SK-N-SH (cell line): ENCODE data around the gene RAMP1. TPM values are rescaled to one million over a fixed set of nuclear protein-coding genes. Genes with fewer than 3 reads are reported as not detected.
"Not testable (repeated sequence)": the region's sequence is repeated elsewhere in the genome, so short reads cannot be mapped to it uniquely, and the experiment has no call there.

Experiments
- CTCF ChIA-PET: fragments of 300-600, 350-600 bp; formaldehyde crosslinking; extraction: SDS; loops from one replicate; lab custom pipeline; 2021; lab: Yijun Ruan, JAX
- POLR2A ChIA-PET: fragments of 350-600 bp; sonication (Branson Sonifier 250); formaldehyde crosslinking; extraction: SDS; loops from one replicate; lab custom pipeline; 2020; ENCODE audit warnings: antibody characterized with exemption, inconsistent platforms; lab: Yijun Ruan, JAX
- DNase-seq: peaks from one replicate; pipeline ENCODE4 v3.0.0; 2012
- H2AFZ ChIP-seq: fragments of 200-600 bp; sonication (generic); 2 replicates; pipeline ENCODE4 v1.8.1; 2016; ENCODE audit warnings: antibody characterized with exemption, mild to moderate bottlenecking, low read depth
- H3F3A ChIP-seq: fragments of 200-600 bp; sonication (generic); replicated peaks from 2 replicates; pipeline ENCODE3; 2016; ENCODE audit warnings: antibody characterized with exemption, mild to moderate bottlenecking; ENCODE audit not compliant: insufficient read depth
- H3K27ac ChIP-seq, 2 experiments: fragments of 200-500 bp in 1 of 2; fragments of 200-600 bp in 1 of 2; sonication (Bioruptor generic) in 1 of 2; sonication (generic), shearing (Covaris generic) in 1 of 2; 2 replicates each; pipeline versions ENCODE4 v1.5.1 to v1.6.1; 2014 to 2016; ENCODE audit warnings: low read depth in 2 of 2, inconsistent platforms in 1 of 2, low read length in 1 of 2, mild to moderate bottlenecking in 1 of 2, mixed read lengths in 1 of 2
- H3K27me3 ChIP-seq: fragments of 200-600 bp; sonication (generic), shearing (Covaris generic); 2 replicates; pipeline ENCODE4 v1.6.1; 2016; ENCODE audit warnings: mixed run types; ENCODE audit not compliant: insufficient read depth
- H3K36me3 ChIP-seq, 2 experiments: fragments of 200-500 bp in 1 of 2; fragments of 200-600 bp in 1 of 2; sonication (Bioruptor generic) in 1 of 2; sonication (generic) in 1 of 2; replicated peaks in 1 of 2; 2 replicates each; pipeline versions ENCODE3 to v1.5.1; 2014 to 2016; ENCODE audit warnings: low read length in 1 of 2, mild to moderate bottlenecking in 1 of 2; ENCODE audit not compliant: insufficient read depth in 2 of 2, control insufficient read depth in 1 of 2
- H3K4me1 ChIP-seq, 2 experiments: fragments of 200-500 bp in 1 of 2; fragments of 200-600 bp in 1 of 2; sonication (Bioruptor generic) in 1 of 2; sonication (generic), shearing (Covaris generic) in 1 of 2; 2 replicates each; pipeline versions ENCODE4 v1.5.1 to v1.6.1; 2014 to 2016; ENCODE audit warnings: low read depth in 1 of 2, low read length in 1 of 2, mixed run types in 1 of 2; ENCODE audit not compliant: insufficient read depth in 2 of 2, control insufficient read depth in 1 of 2
- H3K4me2 ChIP-seq: fragments of 200-600 bp; sonication (generic), shearing (Covaris generic); 2 replicates; pipeline ENCODE4 v1.6.1; 2017; ENCODE audit warnings: mixed run types
- H3K4me3 ChIP-seq, 2 experiments: fragments of 200-500 bp in 1 of 2; fragments of 200-600 bp in 1 of 2; sonication (Bioruptor generic) in 1 of 2; sonication (generic), shearing (Covaris generic) in 1 of 2; 2 replicates each; pipeline versions ENCODE4 v1.5.1 to v1.8.1; 2014 to 2016; ENCODE audit warnings: low read depth in 2 of 2, inconsistent platforms in 1 of 2, low read length in 1 of 2, mild to moderate bottlenecking in 1 of 2, mixed read lengths in 1 of 2, moderate library complexity in 1 of 2
- H3K79me2 ChIP-seq: fragments of 200-600 bp; sonication (generic); 2 replicates; pipeline ENCODE4 v1.8.1; 2017; ENCODE audit warnings: mild to moderate bottlenecking; ENCODE audit not compliant: insufficient read depth
- H3K9ac ChIP-seq: fragments of 200-600 bp; sonication (generic); 2 replicates; pipeline ENCODE4 v1.6.1; 2017; ENCODE audit warnings: mixed run types
- H3K9me2 ChIP-seq: fragments of 200-600 bp; sonication (generic); 2 replicates; pipeline ENCODE4 v1.6.1; 2017; ENCODE audit warnings: mixed run types
- H3K9me3 ChIP-seq: fragments of 200-600 bp; sonication (generic); 2 replicates; pipeline ENCODE4 v1.6.1; 2017; ENCODE audit warnings: mixed run types, mild to moderate bottlenecking, moderate library complexity
- H4K20me1 ChIP-seq: fragments of 200-600 bp; sonication (generic); 2 replicates; pipeline ENCODE4 v1.6.1; 2017; ENCODE audit warnings: mild to moderate bottlenecking, mixed run types; ENCODE audit not compliant: insufficient read depth
- FOSL2 ChIP-seq: IDR thresholded peaks from 2 replicates; pipeline ENCODE4 v1.4.0; 2012; ENCODE audit warnings: low read depth, mild to moderate bottlenecking, moderate library complexity, borderline replicate concordance
- FOXJ3 ChIP-seq: sonication (generic); formaldehyde crosslinking; IDR thresholded peaks from 2 replicates; pipeline ENCODE4 v1.5.1; 2020; ENCODE audit warnings: mild to moderate bottlenecking, missing genetic modification reagents
- GABPA ChIP-seq: IDR thresholded peaks from 2 replicates; pipeline ENCODE4 v1.4.0; 2012; ENCODE audit warnings: low read depth, mild to moderate bottlenecking
- JUND ChIP-seq: IDR thresholded peaks from 2 replicates; pipeline ENCODE4 v1.4.0; 2012
- MEF2A ChIP-seq: IDR thresholded peaks from 2 replicates; pipeline ENCODE4 v1.4.0; 2012; ENCODE audit warnings: low read depth, borderline replicate concordance
- NFIC ChIP-seq: IDR thresholded peaks from 2 replicates; pipeline ENCODE4 v1.4.0; 2012; ENCODE audit warnings: borderline replicate concordance
- NRF1 ChIP-seq: IDR thresholded peaks from 2 replicates; pipeline ENCODE4 v1.6.1; 2012; ENCODE audit warnings: low read depth, mild to moderate bottlenecking, low read length
- RAD21 ChIP-seq: IDR thresholded peaks from 2 replicates; pipeline ENCODE4 v1.6.1; 2012; ENCODE audit warnings: mild to moderate bottlenecking, low read length
- SMC3 ChIP-seq: IDR thresholded peaks from 2 replicates; pipeline ENCODE4 v1.6.1; 2012; ENCODE audit warnings: low read depth, low read length, improper control_type of control experiment
- TAF1 ChIP-seq: IDR thresholded peaks from 2 replicates; pipeline ENCODE4 v1.6.1; 2012; ENCODE audit warnings: low read depth, mild to moderate bottlenecking, low read length, moderate library complexity, borderline replicate concordance
- TCF12 ChIP-seq: IDR thresholded peaks from 2 replicates; pipeline ENCODE4 v1.4.0; 2012
- WGBS: methylation state at CpG from one replicate; pipeline ENCODE4 v1.1.6; 2017; ENCODE audit warnings: low lambda C conversion rate; 5-methylcytosine and 5-hydroxymethylcytosine counted together
- polyA plus RNA-seq, 3 experiments: library from polyadenylated mRNA; depleted of rRNA; stranded (reverse); fragments of >200 nt; gene quantifications; 2 replicates each; pipeline ENCODE4 v1.2.3, GENCODE V29; 2012
- TF ChIP-seq, protein P1 (sequence below): fragments of 150-350 bp; IDR thresholded peaks from 2 replicates; pipeline ENCODE4 v1.6.1; 2016; ENCODE audit warnings: mild to moderate bottlenecking, low read depth, low read length
- TF ChIP-seq, protein P2 (sequence below): IDR thresholded peaks from 2 replicates; pipeline ENCODE4 v1.6.1; 2012; ENCODE audit warnings: mild to moderate bottlenecking, low read depth, low read length, moderate library complexity
- TF ChIP-seq, protein P3 (sequence below): IDR thresholded peaks from 2 replicates; pipeline ENCODE4 v1.4.0; 2012; ENCODE audit warnings: low read depth, borderline replicate concordance
- TF ChIP-seq, protein P4 (sequence below): IDR thresholded peaks from 2 replicates; pipeline ENCODE4; 2012
- TF ChIP-seq, protein P5 (sequence below): fragments of 150-350 bp; IDR thresholded peaks from 2 replicates; pipeline ENCODE4 v1.6.1; 2017; ENCODE audit warnings: antibody characterized with exemption, low read length, low read depth, borderline replicate concordance
- TF ChIP-seq, protein P6 (sequence below): IDR thresholded peaks from 2 replicates; pipeline ENCODE4 v1.4.0; 2012; ENCODE audit warnings: low read depth, borderline replicate concordance
- TF ChIP-seq, protein P7 (sequence below): IDR thresholded peaks from 2 replicates; pipeline ENCODE4 v1.4.0; 2012; ENCODE audit warnings: low read depth

RAMP1 gene
- polyA plus RNA-seq, 1 of the 3 experiments (the other 2 are of a cell fraction) = 27.9 TPM

DNA sequence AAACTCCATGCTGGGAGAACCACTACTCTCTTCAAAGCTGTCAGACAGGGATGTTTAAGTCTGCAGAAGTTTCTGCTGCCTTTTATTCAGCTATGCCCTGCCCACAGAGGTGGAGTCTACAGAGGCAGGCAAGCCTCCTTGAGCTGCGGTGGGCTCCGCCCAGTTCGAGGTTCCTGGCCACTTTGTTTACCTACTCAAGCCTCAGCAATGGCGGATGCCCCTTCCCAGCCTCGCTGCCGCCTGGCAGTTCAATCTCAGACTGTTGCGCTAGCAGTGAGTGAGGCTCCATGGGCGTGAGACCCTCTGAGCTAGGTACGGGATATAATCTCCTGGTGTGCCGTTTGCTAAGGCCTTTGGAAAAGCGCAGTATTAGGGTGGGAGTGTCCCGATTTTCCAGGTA is 10.5 kb upstream of the RAMP1 start:
- H3K4me1 ChIP-seq, H3K9me2 ChIP-seq, H3F3A ChIP-seq, H2AFZ ChIP-seq, H3K79me2 ChIP-seq, H3K36me3 ChIP-seq, H3K4me3 ChIP-seq, H4K20me1 ChIP-seq, POLR2A ChIA-PET, H3K27me3 ChIP-seq, H3K27ac ChIP-seq, H3K4me2 ChIP-seq, H3K9ac ChIP-seq, DNase-seq, H3K9me3 ChIP-seq: not testable (repeated sequence)
- 72% methylated on average over 8 of the region's 12 CpGs for WGBS
- CTCF ChIA-PET = interaction anchor here (1.3 kb wide), 1 partner anchor 9 kb away, joined by 3 read pairs; no protein-coding TSS in a partner anchor

DNA sequence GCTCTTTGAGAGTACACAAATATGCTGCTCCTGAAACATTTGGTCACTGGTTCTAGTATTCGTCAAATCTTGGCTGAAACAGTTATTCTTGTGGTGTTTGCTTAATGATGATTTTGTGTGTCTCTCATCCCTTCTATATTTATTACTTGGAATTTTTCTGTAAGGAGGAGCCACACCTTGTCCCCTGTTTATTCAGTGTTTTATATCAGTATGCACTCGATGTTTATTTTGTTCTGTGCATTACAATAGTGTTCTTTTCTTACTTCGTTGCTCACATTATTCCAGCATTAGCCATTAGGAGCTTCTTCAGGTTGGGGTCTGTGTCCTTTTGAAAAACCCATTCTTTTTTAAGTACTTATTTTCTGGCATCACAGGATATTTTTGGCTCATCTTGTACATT is 5.1 kb upstream of the RAMP1 start:
- WGBS = 72% methylated on average over 3 of the region's 3 CpGs
- Histone ChIP-seq H3F3A (no peaks in the 10 kb centered on the region), H2AFZ (no peak overlapping the region), H3K4me3 (no peak overlapping the region), H3K4me1 (peaks cover 0 to 16% of the 10 kb centered on the region in 2 experiments; a peak in 1 of 4 replicates), H3K27me3 (no peaks in the 10 kb centered on the region), H3K9me2 (no peaks in the 10 kb centered on the region)
- CTCF ChIA-PET = interaction anchor here (0.9 to 1.7 kb wide), 4 partner anchors 181 to 409 kb away, joined by 3 to 5 read pairs (median 3); no protein-coding TSS in a partner anchor
- TF ChIP-seq, protein P1, sequence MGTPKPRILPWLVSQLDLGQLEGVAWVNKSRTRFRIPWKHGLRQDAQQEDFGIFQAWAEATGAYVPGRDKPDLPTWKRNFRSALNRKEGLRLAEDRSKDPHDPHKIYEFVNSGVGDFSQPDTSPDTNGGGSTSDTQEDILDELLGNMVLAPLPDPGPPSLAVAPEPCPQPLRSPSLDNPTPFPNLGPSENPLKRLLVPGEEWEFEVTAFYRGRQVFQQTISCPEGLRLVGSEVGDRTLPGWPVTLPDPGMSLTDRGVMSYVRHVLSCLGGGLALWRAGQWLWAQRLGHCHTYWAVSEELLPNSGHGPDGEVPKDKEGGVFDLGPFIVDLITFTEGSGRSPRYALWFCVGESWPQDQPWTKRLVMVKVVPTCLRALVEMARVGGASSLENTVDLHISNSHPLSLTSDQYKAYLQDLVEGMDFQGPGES = no peak
- TF ChIP-seq NRF1 = no peak
- no peak for TF ChIP-seq JUND
- TF ChIP-seq, protein P2, sequence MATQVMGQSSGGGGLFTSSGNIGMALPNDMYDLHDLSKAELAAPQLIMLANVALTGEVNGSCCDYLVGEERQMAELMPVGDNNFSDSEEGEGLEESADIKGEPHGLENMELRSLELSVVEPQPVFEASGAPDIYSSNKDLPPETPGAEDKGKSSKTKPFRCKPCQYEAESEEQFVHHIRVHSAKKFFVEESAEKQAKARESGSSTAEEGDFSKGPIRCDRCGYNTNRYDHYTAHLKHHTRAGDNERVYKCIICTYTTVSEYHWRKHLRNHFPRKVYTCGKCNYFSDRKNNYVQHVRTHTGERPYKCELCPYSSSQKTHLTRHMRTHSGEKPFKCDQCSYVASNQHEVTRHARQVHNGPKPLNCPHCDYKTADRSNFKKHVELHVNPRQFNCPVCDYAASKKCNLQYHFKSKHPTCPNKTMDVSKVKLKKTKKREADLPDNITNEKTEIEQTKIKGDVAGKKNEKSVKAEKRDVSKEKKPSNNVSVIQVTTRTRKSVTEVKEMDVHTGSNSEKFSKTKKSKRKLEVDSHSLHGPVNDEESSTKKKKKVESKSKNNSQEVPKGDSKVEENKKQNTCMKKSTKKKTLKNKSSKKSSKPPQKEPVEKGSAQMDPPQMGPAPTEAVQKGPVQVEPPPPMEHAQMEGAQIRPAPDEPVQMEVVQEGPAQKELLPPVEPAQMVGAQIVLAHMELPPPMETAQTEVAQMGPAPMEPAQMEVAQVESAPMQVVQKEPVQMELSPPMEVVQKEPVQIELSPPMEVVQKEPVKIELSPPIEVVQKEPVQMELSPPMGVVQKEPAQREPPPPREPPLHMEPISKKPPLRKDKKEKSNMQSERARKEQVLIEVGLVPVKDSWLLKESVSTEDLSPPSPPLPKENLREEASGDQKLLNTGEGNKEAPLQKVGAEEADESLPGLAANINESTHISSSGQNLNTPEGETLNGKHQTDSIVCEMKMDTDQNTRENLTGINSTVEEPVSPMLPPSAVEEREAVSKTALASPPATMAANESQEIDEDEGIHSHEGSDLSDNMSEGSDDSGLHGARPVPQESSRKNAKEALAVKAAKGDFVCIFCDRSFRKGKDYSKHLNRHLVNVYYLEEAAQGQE = no peak
- TF ChIP-seq SMC3 = no peak
- TF ChIP-seq, protein P3, sequence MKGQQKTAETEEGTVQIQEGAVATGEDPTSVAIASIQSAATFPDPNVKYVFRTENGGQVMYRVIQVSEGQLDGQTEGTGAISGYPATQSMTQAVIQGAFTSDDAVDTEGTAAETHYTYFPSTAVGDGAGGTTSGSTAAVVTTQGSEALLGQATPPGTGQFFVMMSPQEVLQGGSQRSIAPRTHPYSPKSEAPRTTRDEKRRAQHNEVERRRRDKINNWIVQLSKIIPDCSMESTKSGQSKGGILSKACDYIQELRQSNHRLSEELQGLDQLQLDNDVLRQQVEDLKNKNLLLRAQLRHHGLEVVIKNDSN = no peak
- TF ChIP-seq MEF2A = no peak
- TF ChIP-seq RAD21 = no peak
- TF ChIP-seq, protein P4, sequence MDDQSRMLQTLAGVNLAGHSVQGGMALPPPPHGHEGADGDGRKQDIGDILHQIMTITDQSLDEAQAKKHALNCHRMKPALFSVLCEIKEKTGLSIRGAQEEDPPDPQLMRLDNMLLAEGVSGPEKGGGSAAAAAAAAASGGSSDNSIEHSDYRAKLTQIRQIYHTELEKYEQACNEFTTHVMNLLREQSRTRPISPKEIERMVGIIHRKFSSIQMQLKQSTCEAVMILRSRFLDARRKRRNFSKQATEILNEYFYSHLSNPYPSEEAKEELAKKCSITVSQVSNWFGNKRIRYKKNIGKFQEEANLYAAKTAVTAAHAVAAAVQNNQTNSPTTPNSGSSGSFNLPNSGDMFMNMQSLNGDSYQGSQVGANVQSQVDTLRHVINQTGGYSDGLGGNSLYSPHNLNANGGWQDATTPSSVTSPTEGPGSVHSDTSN = no peak
- no peak for TF ChIP-seq NFIC
- no peak for TF ChIP-seq FOXJ3 (CRISPR knock-in tag)
- TF ChIP-seq, protein P5, sequence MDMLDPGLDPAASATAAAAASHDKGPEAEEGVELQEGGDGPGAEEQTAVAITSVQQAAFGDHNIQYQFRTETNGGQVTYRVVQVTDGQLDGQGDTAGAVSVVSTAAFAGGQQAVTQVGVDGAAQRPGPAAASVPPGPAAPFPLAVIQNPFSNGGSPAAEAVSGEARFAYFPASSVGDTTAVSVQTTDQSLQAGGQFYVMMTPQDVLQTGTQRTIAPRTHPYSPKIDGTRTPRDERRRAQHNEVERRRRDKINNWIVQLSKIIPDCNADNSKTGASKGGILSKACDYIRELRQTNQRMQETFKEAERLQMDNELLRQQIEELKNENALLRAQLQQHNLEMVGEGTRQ = no peak
- TF ChIP-seq, protein P6, sequence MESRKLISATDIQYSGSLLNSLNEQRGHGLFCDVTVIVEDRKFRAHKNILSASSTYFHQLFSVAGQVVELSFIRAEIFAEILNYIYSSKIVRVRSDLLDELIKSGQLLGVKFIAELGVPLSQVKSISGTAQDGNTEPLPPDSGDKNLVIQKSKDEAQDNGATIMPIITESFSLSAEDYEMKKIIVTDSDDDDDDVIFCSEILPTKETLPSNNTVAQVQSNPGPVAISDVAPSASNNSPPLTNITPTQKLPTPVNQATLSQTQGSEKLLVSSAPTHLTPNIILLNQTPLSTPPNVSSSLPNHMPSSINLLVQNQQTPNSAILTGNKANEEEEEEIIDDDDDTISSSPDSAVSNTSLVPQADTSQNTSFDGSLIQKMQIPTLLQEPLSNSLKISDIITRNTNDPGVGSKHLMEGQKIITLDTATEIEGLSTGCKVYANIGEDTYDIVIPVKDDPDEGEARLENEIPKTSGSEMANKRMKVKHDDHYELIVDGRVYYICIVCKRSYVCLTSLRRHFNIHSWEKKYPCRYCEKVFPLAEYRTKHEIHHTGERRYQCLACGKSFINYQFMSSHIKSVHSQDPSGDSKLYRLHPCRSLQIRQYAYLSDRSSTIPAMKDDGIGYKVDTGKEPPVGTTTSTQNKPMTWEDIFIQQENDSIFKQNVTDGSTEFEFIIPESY = no peak
- no peak for TF ChIP-seq GABPA
- TF ChIP-seq FOSL2 = no peak
- no peak for TF ChIP-seq TCF12
- TF ChIP-seq TAF1 = no peak
- TF ChIP-seq, protein P7, sequence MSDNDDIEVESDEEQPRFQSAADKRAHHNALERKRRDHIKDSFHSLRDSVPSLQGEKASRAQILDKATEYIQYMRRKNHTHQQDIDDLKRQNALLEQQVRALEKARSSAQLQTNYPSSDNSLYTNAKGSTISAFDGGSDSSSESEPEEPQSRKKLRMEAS = no peak
- TF ChIP-seq, all 33 proteins: peak for 0
- Histone ChIP-seq H4K20me1 (no peaks in the 10 kb centered on the region), H3K9ac (no peak overlapping the region), H3K27ac (no peak overlapping the region), H3K36me3 (no peaks in the 10 kb centered on the region), H3K9me3 (no peaks in the 10 kb centered on the region), H3K79me2 (no peaks in the 10 kb centered on the region), H3K4me2 (no peak overlapping the region)
- DNase-seq = no peak
- POLR2A ChIA-PET = no interaction called here
